Stimulated activated memory B cell treated with anti-CD40 and anti-IgM and Interleukin-4, amounts not matched to agents 10 μg/mL and 1 μg/mL and 100 μg/mL, for 72 hours (primary cell): Measurements from ENCODE around the gene ATXN3.
"Not testable (repeated sequence)": the region's sequence is repeated elsewhere in the genome, so short reads cannot be mapped to it uniquely, and the experiment has no call there.

Experiments
- ATAC-seq: fragments of 150-1000 bp; cut with Tn5 transposase; 2 replicates; pipeline ENCODE4 v1.10.0; 2021
- H3K27ac Mint-ChIP-seq: one replicate; pipeline ENCODE4 v1.8.0; 2022; ENCODE audit warnings: mild to moderate bottlenecking, mixed read lengths
- H3K27me3 Mint-ChIP-seq: one replicate; pipeline ENCODE4 v1.8.0; 2022; ENCODE audit warnings: mixed read lengths
- H3K36me3 Mint-ChIP-seq: one replicate; pipeline ENCODE4 v1.8.0; 2022; ENCODE audit warnings: mixed read lengths
- H3K4me1 Mint-ChIP-seq: one replicate; pipeline ENCODE4 v1.8.0; 2022; ENCODE audit warnings: mixed read lengths
- H3K4me3 Mint-ChIP-seq: one replicate; pipeline ENCODE4 v1.8.0; 2022; ENCODE audit warnings: mild to moderate bottlenecking, moderate library complexity, mixed read lengths
- H3K9me3 Mint-ChIP-seq: one replicate; pipeline ENCODE4 v1.8.0; 2022; ENCODE audit warnings: mixed read lengths

Gene ATXN3

GRCh38 chr14:92105073-92105892 lies 1.1 kb downstream of the ATXN3 start:
- H3K4me1 Mint-ChIP-seq = peaks cover 46% of the 10 kb centered on the region
- peak overlapping the region; percentile 81 for H3K27ac Mint-ChIP-seq
- ATAC-seq = no peak

GRCh38 chr14:92103363-92103989 lies 2.9 kb downstream of the ATXN3 start:
- no peak overlapping the region for H3K27ac Mint-ChIP-seq
- no peak overlapping the region for H3K4me3 Mint-ChIP-seq
- no peaks in the 10 kb centered on the region for H3K27me3 Mint-ChIP-seq
- H3K4me1 Mint-ChIP-seq = peaks cover 50% of the 10 kb centered on the region
- H3K9me3 Mint-ChIP-seq = no peaks in the 10 kb centered on the region
- ATAC-seq = no peak
- peaks cover 5% of the 10 kb centered on the region for H3K36me3 Mint-ChIP-seq

More at GRCh38 chr14:92105073-92105892, 1.1 kb downstream of the ATXN3 start:
- no peaks in the 10 kb centered on the region for H3K27me3 Mint-ChIP-seq
- peak overlapping the region; percentile 95 for H3K4me3 Mint-ChIP-seq
- no peaks in the 10 kb centered on the region for H3K9me3 Mint-ChIP-seq
- no peaks in the 10 kb centered on the region for H3K36me3 Mint-ChIP-seq

GRCh38 chr14:92099802-92100201 lies 6.6 kb downstream of the ATXN3 start:
- ATAC-seq = no peak
- Mint-ChIP-seq H3K4me3 (no peak overlapping the region), H3K27ac (no peak overlapping the region), H3K4me1 (peaks cover 34% of the 10 kb centered on the region), H3K27me3 (no peaks in the 10 kb centered on the region), H3K9me3 (no peaks in the 10 kb centered on the region), H3K36me3 (peaks cover 7% of the 10 kb centered on the region)

GRCh38 chr14:92093320-92093719 lies 13.1 kb downstream of the ATXN3 start:
- Mint-ChIP-seq H3K4me3 (no peak overlapping the region), H3K4me1 (no peaks in the 10 kb centered on the region), H3K27ac (no peak overlapping the region), H3K27me3 (no peaks in the 10 kb centered on the region), H3K36me3 (peaks cover 17% of the 10 kb centered on the region), H3K9me3 (no peaks in the 10 kb centered on the region)
- no peak for ATAC-seq

GRCh38 chr14:92088494-92088893 lies 17.9 kb downstream of the ATXN3 start:
- ATAC-seq = no peak
- H3K27ac Mint-ChIP-seq = no peak overlapping the region
- H3K4me3 Mint-ChIP-seq = no peak overlapping the region
- no peaks in the 10 kb centered on the region for H3K4me1 Mint-ChIP-seq
- no peaks in the 10 kb centered on the region for H3K9me3 Mint-ChIP-seq
- peaks cover 47% of the 10 kb centered on the region for H3K36me3 Mint-ChIP-seq
- H3K27me3 Mint-ChIP-seq = no peaks in the 10 kb centered on the region

- no peak for ATAC-seq
- H3K27me3 Mint-ChIP-seq = no peaks in the 10 kb centered on the region
- H3K27ac Mint-ChIP-seq = no peak overlapping the region
- H3K4me3 Mint-ChIP-seq = no peak overlapping the region
- no peaks in the 10 kb centered on the region for H3K4me1 Mint-ChIP-seq
- H3K9me3 Mint-ChIP-seq = no peaks in the 10 kb centered on the region
- H3K36me3 Mint-ChIP-seq = peaks cover 18% of the 10 kb centered on the region
Observed at GRCh38 chr14:92074555-92074954, 31.8 kb downstream of the ATXN3 start.

- H3K27me3 Mint-ChIP-seq = no peaks in the 10 kb centered on the region
- H3K27ac Mint-ChIP-seq = no peak overlapping the region
- H3K4me3 Mint-ChIP-seq = no peak overlapping the region
- H3K4me1 Mint-ChIP-seq = no peaks in the 10 kb centered on the region
- H3K9me3 Mint-ChIP-seq = no peaks in the 10 kb centered on the region
- ATAC-seq = no peak
- H3K36me3 Mint-ChIP-seq = peaks cover 7% of the 10 kb centered on the region
Observed at GRCh38 chr14:92058006-92058917, 48.1 kb downstream of the ATXN3 start.

GRCh38 chr14:92049781-92050180 lies 56.6 kb downstream of the ATXN3 start:
- Mint-ChIP-seq H3K36me3 (peaks cover 22% of the 10 kb centered on the region), H3K4me3 (no peak overlapping the region), H3K27ac (no peak overlapping the region), H3K27me3 (no peaks in the 10 kb centered on the region), H3K4me1 (no peaks in the 10 kb centered on the region), H3K9me3 (peaks cover 16% of the 10 kb centered on the region)
- no peak for ATAC-seq

- H3K4me1 Mint-ChIP-seq, ATAC-seq, H3K27ac Mint-ChIP-seq, H3K27me3 Mint-ChIP-seq, H3K4me3 Mint-ChIP-seq: not testable (repeated sequence)
- peaks cover 22% of the 10 kb centered on the region for H3K36me3 Mint-ChIP-seq
- peaks cover 16% of the 10 kb centered on the region for H3K9me3 Mint-ChIP-seq
Observed at GRCh38 chr14:92049221-92049620, 57.2 kb downstream of the ATXN3 start.

- H3K27ac Mint-ChIP-seq, H3K4me1 Mint-ChIP-seq, ATAC-seq, H3K27me3 Mint-ChIP-seq, H3K4me3 Mint-ChIP-seq: not testable (repeated sequence)
- Mint-ChIP-seq H3K36me3 (peaks cover 22% of the 10 kb centered on the region), H3K9me3 (peaks cover 16% of the 10 kb centered on the region)
Observed at GRCh38 chr14:92045904-92046303, 60.5 kb downstream of the ATXN3 start.

- H3K9me3 Mint-ChIP-seq, H3K27ac Mint-ChIP-seq, H3K4me3 Mint-ChIP-seq, H3K27me3 Mint-ChIP-seq, ATAC-seq, H3K36me3 Mint-ChIP-seq: not testable (repeated sequence)
- peaks cover 23% of the 10 kb centered on the region for H3K4me1 Mint-ChIP-seq
Observed at GRCh38 chr14:92041766-92042165, 64.6 kb downstream of the ATXN3 start.

- ATAC-seq = no peak
- Mint-ChIP-seq H3K4me1 (peaks cover 28% of the 10 kb centered on the region), H3K36me3 (no peaks in the 10 kb centered on the region), H3K9me3 (no peaks in the 10 kb centered on the region), H3K4me3 (no peak overlapping the region), H3K27me3 (no peaks in the 10 kb centered on the region), H3K27ac (no peak overlapping the region)
Observed at GRCh38 chr14:92041203-92041602, 65.2 kb downstream of the ATXN3 start.

GRCh38 chr14:92040431-92041051 lies 65.8 kb downstream of the ATXN3 start:
- no peaks in the 10 kb centered on the region for H3K27me3 Mint-ChIP-seq
- peak overlapping the region; percentile 96 for H3K27ac Mint-ChIP-seq
- peaks cover 28% of the 10 kb centered on the region for H3K4me1 Mint-ChIP-seq
- no peaks in the 10 kb centered on the region for H3K9me3 Mint-ChIP-seq
- peak overlapping the region; percentile 89 for H3K4me3 Mint-ChIP-seq
- H3K36me3 Mint-ChIP-seq = no peaks in the 10 kb centered on the region
- ATAC-seq = peak; percentile 43

- peak within 1 kb of the TSS; percentile 96 for H3K27ac Mint-ChIP-seq
- H3K9me3 Mint-ChIP-seq = no peaks in the 10 kb centered on the region
- H3K27me3 Mint-ChIP-seq = no peaks in the 10 kb centered on the region
- ATAC-seq = peak; percentile 100
- H3K4me3 Mint-ChIP-seq = peak within 1 kb of the TSS; percentile 89
- H3K4me1 Mint-ChIP-seq = peaks cover 28% of the 10 kb centered on the region
- H3K36me3 Mint-ChIP-seq = no peaks in the 10 kb centered on the region
Observed at GRCh38 chr14:92039719-92040430, 66.5 kb downstream of the ATXN3 start, which contains the start of gene TRIP11. TRIP11 (minus strand) TSS chr14:92040059; CDS start chr14:92039685, 374 bp downstream.
